Measurements from ENCODE around the gene NSRP1. TPM values are rescaled to one million over a fixed set of nuclear protein-coding genes. Genes with fewer than 3 reads are reported as not detected.

NSRP1 gene
- total and polyA plus RNA-seq, 2 of the 8 experiments (the other 6 are each of a cell fraction or from before 2014, with no cell fraction given): 6.1 to 22.4 TPM

DNA sequence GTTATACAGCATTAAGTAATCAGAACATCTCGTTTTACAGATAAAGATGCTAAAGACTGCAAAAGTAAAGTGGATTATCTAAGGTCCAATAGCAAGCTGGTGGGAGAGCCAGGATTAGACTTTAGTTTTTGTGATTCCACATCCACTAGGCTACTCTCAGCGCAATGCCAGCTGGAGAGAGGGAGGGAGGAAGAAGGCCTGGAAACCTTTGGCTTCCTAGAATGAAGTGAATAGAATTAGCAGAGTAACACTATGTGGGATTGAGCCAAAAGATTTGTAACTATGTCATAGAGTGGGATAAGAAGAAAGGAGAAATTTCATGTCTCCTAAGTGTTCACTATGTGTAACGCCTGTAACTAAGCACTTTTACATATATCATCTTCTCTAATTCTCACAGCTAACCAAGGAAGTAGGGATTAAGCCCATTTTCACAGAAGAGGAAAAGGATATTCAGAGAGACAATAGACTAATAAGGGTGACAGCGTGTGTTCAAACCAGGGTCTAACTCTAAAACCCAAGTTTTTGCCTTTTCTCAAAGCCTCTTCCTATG lies 25.4 kb upstream of the NSRP1 start:
- DNase-seq (ENCODE audit: low read depth in 1 of 2, low spot score in 2 of 2) (no peak), FAIRE-seq (no peak)
- Histone ChIP-seq H3K27me3 (replicated peaks in 1 of 4; ENCODE audit: control insufficient read depth in 3 of 4, extremely low read depth in 1 of 4, insufficient read depth in 3 of 4, low read length in 3 of 4) (no peaks in the 10 kb centered on the region), H2BK120ac (replicated peaks; ENCODE audit: low read depth, low read length) (no peak overlapping the region), H3K27ac (ENCODE audit: low read depth, low read length) (no peak overlapping the region), H3K4ac (replicated peaks; ENCODE audit: insufficient read length, low read depth, low read length) (no peak overlapping the region), H3K23ac (ENCODE audit: insufficient read length) (no peak overlapping the region), H4K20me1 (replicated peaks in 1 of 2; ENCODE audit: control insufficient read depth in 1 of 2, insufficient read depth in 2 of 2, low read length in 2 of 2) (no peaks in the 10 kb centered on the region), H3K79me1 (ENCODE audit: low read depth, low read length) (no peaks in the 10 kb centered on the region), H2AK5ac (ENCODE audit: low read depth, low read length) (no peak overlapping the region), H2BK5ac (ENCODE audit: low read depth, low read length) (no peak overlapping the region), H3K23me2 (ENCODE audit: low read depth, low read length) (no peaks in the 10 kb centered on the region), H3K79me2 (ENCODE audit: control insufficient read depth in 1 of 2, insufficient read depth in 2 of 2, low read length in 2 of 2) (no peaks in the 10 kb centered on the region), H3K18ac (ENCODE audit: extremely low read depth, low read length) (no peak overlapping the region), H3K9ac (replicated peaks in 1 of 4; ENCODE audit: extremely low read depth in 1 of 4, low read depth in 3 of 4, low read length in 3 of 4) (no peak overlapping the region), H3K9me3 (ENCODE audit: insufficient read depth in 2 of 2, low read depth in 1 of 2, low read length in 1 of 2) (no peaks in the 10 kb centered on the region), H3K4me3 (ENCODE audit: extremely low read depth in 1 of 4, insufficient read depth in 2 of 4, low read depth in 3 of 4, low read length in 4 of 4) (no peak overlapping the region), H2BK20ac (ENCODE audit: low read length) (no peak overlapping the region), H4K91ac (replicated peaks; ENCODE audit: insufficient read length, low read length) (no peak overlapping the region), H3K14ac (ENCODE audit: insufficient read length) (no peak overlapping the region), H2BK12ac (ENCODE audit: low read depth, low read length) (no peak overlapping the region), H3K36me3 (ENCODE audit: control insufficient read depth in 2 of 4, insufficient read depth in 4 of 4, low read length in 3 of 4) (no peaks in the 10 kb centered on the region), H3K56ac (replicated peaks; ENCODE audit: insufficient read length, low read depth, low read length) (no peak overlapping the region), H4K5ac (ENCODE audit: insufficient read length, low read depth, low read length) (no peak overlapping the region), H2AFZ (ENCODE audit: low read length) (no peak overlapping the region), H4K8ac (ENCODE audit: extremely low read depth, insufficient read depth, low read length) (no peak overlapping the region), H3K4me2 (ENCODE audit: insufficient read depth in 1 of 2, low read depth in 2 of 2, low read length in 2 of 2) (no peak overlapping the region), H2BK15ac (ENCODE audit: low read length) (no peak overlapping the region), H3K4me1 (replicated peaks in 1 of 4; ENCODE audit: control insufficient read depth in 3 of 4, insufficient read depth in 4 of 4, low read length in 3 of 4) (no peaks in the 10 kb centered on the region)
- WGBS, 2 experiments (ENCODE audit: extremely low coverage in 1 of 2, insufficient coverage in 1 of 2, insufficient read length in 1 of 2, insufficient replicate concordance in 2 of 2, low coverage in 1 of 2, low lambda C conversion rate in 2 of 2, missing lambda C conversion rate in 1 of 2): 82% methylated on average over 4 of the region's 4 CpGs; no CpG with 5 or more reads in 1 of the 2 experiments
- POLR2A ChIA-PET (ENCODE audit: partially characterized antibody): interaction anchor here (0.6 to 1.3 kb wide), 2 partner anchors 13 to 585 kb away, joined by 3 to 4 read pairs; no protein-coding TSS in a partner anchor
- TF ChIP-seq SAP30 (IDR thresholded peaks at IDR 0.05; ENCODE audit: insufficient read depth, insufficient replicate concordance, low read length): no peak
- no peak for TF ChIP-seq FOSL1 (IDR thresholded peaks at IDR 0.05; ENCODE audit: insufficient read depth, low read depth, low read length)
- TF ChIP-seq RNF2 (IDR thresholded peaks at IDR 0.05; ENCODE audit: borderline replicate concordance, low read depth, low read length, missing control alignments, poor library complexity, severe bottlenecking): no peak
- no peak for TF ChIP-seq EP300 (IDR thresholded peaks at IDR 0.05; ENCODE audit: borderline replicate concordance in 1 of 2, low read depth in 2 of 2, low read length in 2 of 2)
- TF ChIP-seq KDM4A (IDR thresholded peaks at IDR 0.05; ENCODE audit: low read depth, low read length, severe bottlenecking): no peak
- TF ChIP-seq HDAC2 (IDR thresholded peaks at IDR 0.05; ENCODE audit: borderline replicate concordance in 1 of 2, low read depth in 2 of 2, low read length in 2 of 2): no peak
- no peak for TF ChIP-seq TAF1 (IDR thresholded peaks at IDR 0.05; ENCODE audit: low read depth, low read length)
- CTCF ChIA-PET (ENCODE audit: partially characterized antibody): interaction anchor here (0.8 to 5.0 kb wide), 11 partner anchors 7 to 312 kb away, joined by 3 to 37 read pairs (median 4); partner anchors contain the start of gene SSH2
